Measurements from ENCODE around the gene MOB3B.

Gene MOB3B

DNA sequence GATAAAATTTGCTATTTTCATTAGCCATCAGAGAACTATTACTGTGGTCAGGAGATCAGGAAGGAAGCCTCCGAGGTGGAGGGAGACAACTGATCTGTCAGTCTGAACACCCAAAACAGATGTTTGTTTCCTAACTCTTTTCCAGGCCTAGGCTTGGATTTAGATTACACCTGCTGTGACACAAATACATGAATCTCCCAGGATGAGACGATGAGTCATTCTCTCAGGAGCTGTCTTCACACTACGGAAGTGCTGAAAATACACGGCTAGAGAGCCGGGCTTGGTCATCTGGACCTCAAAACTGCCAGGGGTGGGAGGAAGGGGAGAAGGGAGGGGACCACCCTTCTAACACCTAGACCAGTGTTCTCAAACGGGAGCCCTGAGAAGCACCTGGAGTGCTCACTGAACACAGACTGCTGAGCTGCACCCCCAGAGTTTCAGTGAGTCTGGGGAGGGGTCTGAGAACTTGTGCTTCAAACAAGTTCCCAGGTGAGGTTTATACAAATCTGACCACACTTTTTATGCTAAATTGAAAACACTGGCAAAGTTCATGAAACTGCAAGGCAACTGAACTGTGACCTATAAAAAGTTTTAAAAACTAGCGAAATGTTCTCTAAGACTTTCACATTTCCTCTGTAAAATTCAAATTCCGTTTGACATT, 152.3 kb downstream of the MOB3B start:
- no peaks in the 10 kb centered on the region for H3K27me3 ChIP-seq (replicated peaks; ENCODE audit: control insufficient read depth, insufficient read depth, low read length, poor library complexity, severe bottlenecking)
- H3K4me1 ChIP-seq (ENCODE audit: control insufficient read depth, insufficient read depth, low read length, poor library complexity, severe bottlenecking), result no peaks in the 10 kb centered on the region
- H3K36me3 ChIP-seq (ENCODE audit: control insufficient read depth, insufficient read depth, low read length), result no peaks in the 10 kb centered on the region
- H3K4me3 ChIP-seq (ENCODE audit: insufficient read depth, low read depth, low read length, poor library complexity, severe bottlenecking), result no peak overlapping the region
- no peaks in the 10 kb centered on the region for H3K9me3 ChIP-seq (ENCODE audit: control insufficient read depth, low read length)
- no peak for DNase-seq
- no peak overlapping the region for H3K27ac ChIP-seq (ENCODE audit: insufficient read depth, low read length, poor library complexity, severe bottlenecking)

GRCh38 chr9:27373851-27374250, 155.8 kb downstream of the MOB3B start:
- no peak for DNase-seq
- no peaks in the 10 kb centered on the region for H3K27me3 ChIP-seq (replicated peaks; ENCODE audit: control insufficient read depth, insufficient read depth, low read length, poor library complexity, severe bottlenecking)
- H3K4me3 ChIP-seq (ENCODE audit: insufficient read depth, low read depth, low read length, poor library complexity, severe bottlenecking), result no peak overlapping the region
- H3K36me3 ChIP-seq (ENCODE audit: control insufficient read depth, insufficient read depth, low read length), result no peaks in the 10 kb centered on the region
- no peak overlapping the region for H3K27ac ChIP-seq (ENCODE audit: insufficient read depth, low read length, poor library complexity, severe bottlenecking)
- H3K9me3 ChIP-seq (ENCODE audit: control insufficient read depth, low read length), result no peaks in the 10 kb centered on the region
- H3K4me1 ChIP-seq (ENCODE audit: control insufficient read depth, insufficient read depth, low read length, poor library complexity, severe bottlenecking), result no peaks in the 10 kb centered on the region

GRCh38 chr9:27372615-27373014, 157.0 kb downstream of the MOB3B start:
- Histone ChIP-seq H3K9me3 (ENCODE audit: control insufficient read depth, low read length) (no peaks in the 10 kb centered on the region), H3K36me3 (ENCODE audit: control insufficient read depth, insufficient read depth, low read length) (no peaks in the 10 kb centered on the region), H3K4me3 (ENCODE audit: insufficient read depth, low read depth, low read length, poor library complexity, severe bottlenecking) (no peak overlapping the region), H3K27ac (ENCODE audit: insufficient read depth, low read length, poor library complexity, severe bottlenecking) (no peak overlapping the region), H3K27me3 (replicated peaks; ENCODE audit: control insufficient read depth, insufficient read depth, low read length, poor library complexity, severe bottlenecking) (no peaks in the 10 kb centered on the region), H3K4me1 (ENCODE audit: control insufficient read depth, insufficient read depth, low read length, poor library complexity, severe bottlenecking) (no peaks in the 10 kb centered on the region)
- no peak for DNase-seq

DNA sequence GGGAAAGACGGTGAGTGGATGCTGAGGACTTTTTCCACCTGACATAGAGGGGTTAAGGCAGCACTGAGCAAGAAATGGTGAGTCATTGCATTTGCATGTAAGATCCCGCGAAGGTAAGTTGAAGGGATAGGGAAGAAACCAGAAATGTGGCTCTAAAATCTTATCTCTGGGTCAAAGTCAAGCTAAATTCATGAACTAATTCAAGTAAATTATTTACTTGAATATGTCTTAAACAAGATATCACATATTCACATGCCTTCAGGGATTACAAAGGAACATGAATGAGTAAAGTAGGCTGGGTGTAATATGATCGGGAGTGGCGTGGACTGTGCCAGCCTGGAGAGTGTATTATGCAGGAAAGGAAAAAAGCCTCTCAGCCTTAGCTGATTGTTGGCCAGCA, 158.2 kb downstream of the MOB3B start:
- Histone ChIP-seq H3K4me3 (ENCODE audit: insufficient read depth, low read depth, low read length, poor library complexity, severe bottlenecking) (no peak overlapping the region), H3K27me3 (replicated peaks; ENCODE audit: control insufficient read depth, insufficient read depth, low read length, poor library complexity, severe bottlenecking) (no peaks in the 10 kb centered on the region), H3K9me3 (ENCODE audit: control insufficient read depth, low read length) (no peaks in the 10 kb centered on the region), H3K27ac (ENCODE audit: insufficient read depth, low read length, poor library complexity, severe bottlenecking) (no peak overlapping the region), H3K4me1 (ENCODE audit: control insufficient read depth, insufficient read depth, low read length, poor library complexity, severe bottlenecking) (no peaks in the 10 kb centered on the region), H3K36me3 (ENCODE audit: control insufficient read depth, insufficient read depth, low read length) (no peaks in the 10 kb centered on the region)
- no peak for DNase-seq

DNA sequence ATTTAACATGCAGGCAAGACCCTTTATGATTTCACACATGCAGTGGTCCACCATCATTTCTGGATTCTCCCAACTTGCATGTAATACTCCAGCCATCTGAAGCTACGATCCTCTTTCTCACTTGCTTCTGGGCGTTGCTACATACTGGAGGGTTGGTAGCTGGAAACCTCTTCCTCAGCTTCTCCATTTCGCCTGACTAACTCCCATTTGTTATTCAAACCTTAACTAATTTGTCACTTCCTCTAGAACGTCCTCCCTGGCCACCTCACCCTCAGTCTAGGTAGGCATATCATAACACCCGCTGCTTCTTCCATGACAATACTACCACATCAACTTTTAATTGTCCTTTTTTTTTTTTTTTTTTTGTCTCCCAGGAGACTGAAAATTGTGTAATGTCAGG, 160.0 kb downstream of the MOB3B start:
- no peak overlapping the region for H3K27ac ChIP-seq (ENCODE audit: insufficient read depth, low read length, poor library complexity, severe bottlenecking)
- no peaks in the 10 kb centered on the region for H3K27me3 ChIP-seq (replicated peaks; ENCODE audit: control insufficient read depth, insufficient read depth, low read length, poor library complexity, severe bottlenecking)
- no peaks in the 10 kb centered on the region for H3K4me1 ChIP-seq (ENCODE audit: control insufficient read depth, insufficient read depth, low read length, poor library complexity, severe bottlenecking)
- H3K36me3 ChIP-seq (ENCODE audit: control insufficient read depth, insufficient read depth, low read length), result no peaks in the 10 kb centered on the region
- no peak overlapping the region for H3K4me3 ChIP-seq (ENCODE audit: insufficient read depth, low read depth, low read length, poor library complexity, severe bottlenecking)
- H3K9me3 ChIP-seq (ENCODE audit: control insufficient read depth, low read length), result no peaks in the 10 kb centered on the region
- DNase-seq, result no peak

- Histone ChIP-seq H3K36me3 (ENCODE audit: control insufficient read depth, insufficient read depth, low read length) (no peaks in the 10 kb centered on the region), H3K4me1 (ENCODE audit: control insufficient read depth, insufficient read depth, low read length, poor library complexity, severe bottlenecking) (no peaks in the 10 kb centered on the region), H3K4me3 (ENCODE audit: insufficient read depth, low read depth, low read length, poor library complexity, severe bottlenecking) (no peak overlapping the region), H3K9me3 (ENCODE audit: control insufficient read depth, low read length) (no peaks in the 10 kb centered on the region), H3K27ac (ENCODE audit: insufficient read depth, low read length, poor library complexity, severe bottlenecking) (no peak overlapping the region), H3K27me3 (replicated peaks; ENCODE audit: control insufficient read depth, insufficient read depth, low read length, poor library complexity, severe bottlenecking) (no peaks in the 10 kb centered on the region)
- DNase-seq, result no peak
Observed at GRCh38 chr9:27368316-27368985, 161.2 kb downstream of the MOB3B start.

DNA sequence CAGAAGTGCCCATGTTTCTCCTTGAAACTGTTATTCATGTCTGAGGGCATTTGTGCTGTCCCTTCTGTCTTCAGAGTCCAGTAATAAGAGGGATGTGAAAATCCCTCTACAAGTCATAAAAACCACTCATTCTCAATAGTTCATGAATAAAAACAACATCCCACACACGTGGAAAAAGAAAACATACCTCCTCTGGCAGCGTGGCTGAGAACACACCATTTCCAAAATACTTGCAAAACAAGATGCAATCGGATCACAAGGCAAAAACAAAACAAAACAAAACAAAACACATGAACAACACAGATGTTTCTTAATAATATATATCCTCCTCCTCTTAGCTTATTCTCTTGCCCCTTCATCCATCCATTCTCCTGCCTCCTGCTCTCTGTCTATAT, 161.7 kb downstream of the MOB3B start:
- no peak for DNase-seq
- Histone ChIP-seq H3K9me3 (ENCODE audit: control insufficient read depth, low read length) (no peaks in the 10 kb centered on the region), H3K36me3 (ENCODE audit: control insufficient read depth, insufficient read depth, low read length) (no peaks in the 10 kb centered on the region), H3K4me3 (ENCODE audit: insufficient read depth, low read depth, low read length, poor library complexity, severe bottlenecking) (no peak overlapping the region), H3K27ac (ENCODE audit: insufficient read depth, low read length, poor library complexity, severe bottlenecking) (no peak overlapping the region), H3K4me1 (ENCODE audit: control insufficient read depth, insufficient read depth, low read length, poor library complexity, severe bottlenecking) (no peaks in the 10 kb centered on the region), H3K27me3 (replicated peaks; ENCODE audit: control insufficient read depth, insufficient read depth, low read length, poor library complexity, severe bottlenecking) (no peaks in the 10 kb centered on the region)

DNA sequence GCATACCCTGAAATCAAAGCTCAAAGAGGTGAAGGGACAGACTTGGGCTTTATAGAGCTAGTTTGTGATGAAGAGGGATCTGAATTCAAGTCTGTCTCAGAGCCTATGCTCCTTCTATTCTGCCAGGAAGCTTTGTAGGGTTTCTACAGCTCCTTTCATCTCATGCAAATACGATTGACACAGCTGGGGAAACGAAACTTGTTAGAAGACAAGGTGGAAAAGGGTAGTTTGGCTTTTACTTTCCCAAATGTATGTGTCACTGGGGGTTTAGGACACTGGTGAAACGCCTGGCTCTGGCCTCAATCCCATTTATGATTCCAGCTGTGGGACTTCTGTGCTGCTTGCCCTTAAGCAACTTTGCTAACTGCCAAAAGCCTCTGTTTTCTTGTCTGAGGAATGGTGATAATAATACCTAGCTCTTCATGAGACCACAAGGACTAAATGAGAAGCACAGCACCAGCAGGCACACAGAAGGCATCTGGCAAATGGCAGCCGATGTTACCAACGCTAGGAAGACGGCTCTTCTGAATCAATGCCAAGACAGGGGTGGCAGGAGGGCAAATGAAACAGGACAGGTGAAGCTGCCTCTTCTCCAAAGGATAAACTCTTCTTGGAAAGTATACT, 162.3 kb downstream of the MOB3B start:
- Histone ChIP-seq H3K27ac (ENCODE audit: insufficient read depth, low read length, poor library complexity, severe bottlenecking) (no peak overlapping the region), H3K4me1 (ENCODE audit: control insufficient read depth, insufficient read depth, low read length, poor library complexity, severe bottlenecking) (no peaks in the 10 kb centered on the region), H3K27me3 (replicated peaks; ENCODE audit: control insufficient read depth, insufficient read depth, low read length, poor library complexity, severe bottlenecking) (no peaks in the 10 kb centered on the region), H3K36me3 (ENCODE audit: control insufficient read depth, insufficient read depth, low read length) (no peaks in the 10 kb centered on the region), H3K4me3 (ENCODE audit: insufficient read depth, low read depth, low read length, poor library complexity, severe bottlenecking) (no peak overlapping the region), H3K9me3 (ENCODE audit: control insufficient read depth, low read length) (no peaks in the 10 kb centered on the region)
- DNase-seq, result no peak

DNA sequence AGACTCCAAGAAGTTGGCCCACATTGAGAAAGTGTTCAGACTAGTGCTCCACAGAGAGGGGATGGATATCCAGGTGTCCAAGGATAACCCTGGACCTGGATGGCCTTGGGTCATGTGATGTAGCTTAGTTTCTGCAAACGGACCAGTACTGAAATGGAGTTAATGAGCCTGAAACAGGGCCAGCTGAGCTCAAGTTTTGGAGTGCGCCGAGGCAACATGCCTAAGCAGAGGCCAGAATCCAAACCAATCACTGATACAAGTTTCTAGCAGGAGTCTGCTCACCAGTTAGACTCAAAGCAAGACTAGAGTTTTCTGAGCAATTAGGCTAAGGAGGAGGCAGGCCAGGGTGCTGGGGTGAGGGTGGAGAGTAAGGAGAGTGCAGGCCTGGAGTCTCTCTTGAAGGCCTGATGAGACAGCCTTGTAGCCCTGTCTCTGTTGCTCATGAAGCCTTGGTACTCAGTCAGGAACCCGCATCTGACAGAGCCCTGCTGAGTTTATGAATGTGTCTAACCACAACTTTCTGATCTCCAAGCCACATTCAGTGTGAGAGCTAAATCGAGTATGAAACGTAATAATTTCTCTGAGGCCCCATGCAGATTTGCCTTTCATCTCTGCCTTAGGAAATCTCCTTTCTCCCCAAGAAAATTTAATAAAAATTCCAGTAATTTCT, 163.8 kb downstream of the MOB3B start:
- no peaks in the 10 kb centered on the region for H3K4me1 ChIP-seq (ENCODE audit: control insufficient read depth, insufficient read depth, low read length, poor library complexity, severe bottlenecking)
- H3K36me3 ChIP-seq (ENCODE audit: control insufficient read depth, insufficient read depth, low read length), result no peaks in the 10 kb centered on the region
- H3K9me3 ChIP-seq (ENCODE audit: control insufficient read depth, low read length), result no peaks in the 10 kb centered on the region
- H3K27ac ChIP-seq (ENCODE audit: insufficient read depth, low read length, poor library complexity, severe bottlenecking), result no peak overlapping the region
- no peak for DNase-seq
- no peak overlapping the region for H3K4me3 ChIP-seq (ENCODE audit: insufficient read depth, low read depth, low read length, poor library complexity, severe bottlenecking)
- H3K27me3 ChIP-seq (replicated peaks; ENCODE audit: control insufficient read depth, insufficient read depth, low read length, poor library complexity, severe bottlenecking), result no peaks in the 10 kb centered on the region
